ENCODE data around the gene PURA.
A peak's percentile ranks its signal among the peaks of the same experiment; 100 is the strongest.

The PURA gene

GRCh38 chr5:140165101-140165922 is 51.4 kb downstream of the PURA start:
- no peak for DNase-seq

- DNase-seq = no peak
These were observed 52.0 kb downstream of the PURA start for GRCh38 chr5:140165923-140166270.

GRCh38 chr5:140166911-140167310 is 53.0 kb downstream of the PURA start:
- no peak for DNase-seq

- no peak for DNase-seq
These were observed 54.5 kb downstream of the PURA start for GRCh38 chr5:140168371-140168770.

- DNase-seq = no peak
These were observed 55.5 kb downstream of the PURA start for GRCh38 chr5:140169410-140169809.

- no peak for DNase-seq
These were observed 58.6 kb downstream of the PURA start for GRCh38 chr5:140172483-140172882.

GRCh38 chr5:140174014-140174413 is 60.1 kb downstream of the PURA start:
- no peak for DNase-seq

GRCh38 chr5:140174465-140175366 is 60.8 kb downstream of the PURA start, which contains the start of gene CYSTM1:
Gene CYSTM1, plus strand, starts transcription at chr5:140175188. Its CDS starts 19,278 bp downstream, at chr5:140194466.
- peak; percentile 91 to 95 for DNase-seq

Measured in stimulated activated CD4-positive, alpha-beta T cell treated with anti-CD3 and anti-CD28 coated beads, Interleukin-2, amount 100 ng/mL, for 48 hours (primary cell).